CD4-positive, alpha-beta T cell treated with Interleukin-17A for 4 hours (primary cell): Measurements from ENCODE around the gene SSB.
A peak's percentile ranks its signal among the peaks of the same experiment; 100 is the strongest.
"Not testable (repeated sequence)": the region's sequence is repeated elsewhere in the genome, so short reads cannot be mapped to it uniquely, and the experiment has no call there.

Experiments used
- DNase-seq: peaks from one replicate; pipeline ENCODE4 v3.0.0-alpha.2; 2020; ENCODE audit warnings: mixed read lengths

Gene SSB

DNA sequence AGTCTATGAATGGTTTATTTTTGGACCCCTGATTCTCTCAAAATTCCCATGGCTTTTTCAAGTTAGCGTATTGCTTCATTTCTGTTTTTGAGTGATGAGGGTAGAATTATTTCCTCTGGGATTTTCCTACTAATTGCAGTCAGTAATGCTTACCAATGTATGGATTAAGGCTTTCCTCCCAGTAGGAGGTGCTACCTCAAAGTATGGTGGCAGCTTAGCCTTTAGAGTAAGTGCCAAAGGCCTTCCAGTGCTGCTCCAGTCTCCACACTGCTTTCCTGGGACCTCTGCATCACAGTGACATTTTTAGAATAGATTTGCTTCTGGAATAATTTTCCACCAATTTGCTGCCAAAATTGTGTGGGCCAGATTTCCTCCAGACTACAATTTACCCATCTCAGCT lies 16.2 kb upstream of the SSB start:
- no peak for DNase-seq

DNA sequence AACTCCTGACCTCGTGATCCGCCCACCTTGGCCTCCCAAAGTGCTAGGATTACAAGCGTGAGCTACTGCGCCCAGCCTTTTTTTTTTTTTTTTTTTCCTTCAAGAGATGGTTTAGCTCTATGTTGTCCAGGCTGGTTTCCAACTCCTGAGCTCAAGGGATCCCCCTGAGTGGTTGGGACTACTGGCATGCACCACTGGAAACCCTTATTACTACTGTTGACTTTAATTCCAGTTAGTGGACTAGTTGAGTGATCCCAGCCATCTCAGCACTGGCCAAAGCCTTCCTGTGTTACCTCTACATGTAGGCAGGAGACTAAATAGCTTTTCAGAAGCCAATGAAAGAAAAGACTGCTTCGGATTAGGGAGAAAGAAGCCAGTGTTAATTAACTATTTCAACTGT lies 8.1 kb upstream of the SSB start:
- DNase-seq: no peak

DNA sequence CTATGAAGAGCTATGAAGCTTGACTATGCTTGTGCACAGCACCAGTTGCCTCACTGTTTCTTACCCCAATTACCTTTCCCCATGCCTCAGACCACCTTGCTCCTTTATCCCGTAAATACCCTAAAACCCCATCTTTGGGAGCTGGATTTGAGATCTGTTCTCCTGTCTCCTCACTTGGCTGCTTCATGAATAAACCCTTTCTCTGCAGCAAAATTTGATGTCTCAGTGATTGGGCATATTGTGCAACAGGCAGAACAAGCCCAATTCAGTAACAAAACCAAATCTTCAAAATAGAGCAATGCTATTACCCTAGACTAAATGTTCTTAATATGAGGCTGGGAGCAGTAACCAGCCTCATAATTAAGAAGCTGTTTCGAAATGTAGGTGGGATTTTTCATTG lies 3.5 kb upstream of the SSB start:
- no peak for DNase-seq

DNA sequence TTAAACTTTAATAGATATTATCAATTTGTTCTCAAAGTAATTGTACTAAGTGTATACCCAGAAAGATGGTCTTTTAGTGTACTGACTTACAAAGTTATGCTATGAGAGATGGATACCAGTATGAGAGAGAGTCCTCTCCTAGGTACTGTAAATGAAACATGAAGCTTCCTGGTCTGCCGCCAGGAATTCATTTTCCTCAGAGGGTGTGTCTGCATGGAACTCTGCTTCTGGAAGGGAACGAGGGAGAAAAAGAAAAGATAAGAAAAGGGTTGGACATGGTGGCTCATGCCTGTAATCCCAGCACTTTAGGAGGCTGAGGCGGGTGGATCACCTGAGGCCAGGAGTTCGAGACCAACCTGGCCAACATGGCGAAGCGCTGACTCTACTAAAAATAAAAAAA lies 2.2 kb upstream of the SSB start:
- DNase-seq: no peak

DNA sequence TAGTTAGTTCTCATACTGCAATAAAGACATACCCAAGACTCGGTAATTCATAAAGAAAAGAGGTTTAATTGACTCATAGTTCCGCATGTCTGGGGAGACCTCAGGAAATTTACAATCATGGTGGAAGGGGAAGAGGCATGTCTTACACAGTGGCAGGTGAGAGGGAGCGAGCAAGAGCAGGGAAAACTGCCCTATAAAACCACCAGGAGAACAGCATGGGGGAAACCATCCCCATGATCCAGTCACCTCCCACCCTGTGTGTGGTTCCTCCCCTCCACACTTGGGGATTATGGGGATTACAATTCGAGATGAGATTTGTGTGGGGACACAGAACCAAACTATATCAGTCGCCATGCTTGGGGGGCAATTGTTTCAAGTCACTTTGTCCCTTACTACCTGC lies 1.1 kb upstream of the SSB start:
- DNase-seq: no peak

DNA sequence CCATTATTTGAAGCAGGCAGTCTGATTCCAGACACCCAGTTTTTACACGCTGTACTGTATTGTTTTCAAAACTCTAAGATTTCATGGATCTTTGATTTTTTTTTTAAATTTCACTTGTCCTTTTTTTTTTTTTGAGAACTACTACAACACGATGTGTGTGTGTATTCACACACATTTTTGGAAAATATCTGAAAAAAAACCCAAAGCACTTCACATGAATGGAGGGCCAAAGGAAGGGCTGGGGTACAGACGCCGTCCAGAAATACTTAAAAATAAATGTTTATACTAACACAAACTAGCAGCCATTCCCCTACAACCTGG lies 314 bp upstream of the SSB start:
- DNase-seq: no peak

DNA sequence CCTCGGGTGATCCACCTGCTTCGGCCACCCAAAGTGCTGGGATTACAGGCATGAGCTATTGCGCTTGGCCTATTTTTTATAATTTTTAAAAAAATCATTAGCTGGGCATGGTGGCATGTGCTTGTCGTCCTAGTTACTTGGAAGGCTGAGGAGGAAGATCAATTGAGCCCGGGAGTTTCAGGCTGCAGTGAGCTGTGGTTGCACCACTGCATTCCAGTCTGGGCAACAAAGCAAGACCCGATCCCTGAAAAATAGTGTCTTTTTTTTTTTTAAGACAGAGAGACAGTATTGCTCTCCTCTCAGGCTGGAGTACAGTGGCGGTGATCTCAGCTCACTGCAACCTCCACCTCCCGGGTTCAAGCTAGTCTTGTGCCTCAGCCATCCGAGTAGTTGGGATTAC lies 4.8 kb downstream of the SSB start:
- no peak for DNase-seq

DNA sequence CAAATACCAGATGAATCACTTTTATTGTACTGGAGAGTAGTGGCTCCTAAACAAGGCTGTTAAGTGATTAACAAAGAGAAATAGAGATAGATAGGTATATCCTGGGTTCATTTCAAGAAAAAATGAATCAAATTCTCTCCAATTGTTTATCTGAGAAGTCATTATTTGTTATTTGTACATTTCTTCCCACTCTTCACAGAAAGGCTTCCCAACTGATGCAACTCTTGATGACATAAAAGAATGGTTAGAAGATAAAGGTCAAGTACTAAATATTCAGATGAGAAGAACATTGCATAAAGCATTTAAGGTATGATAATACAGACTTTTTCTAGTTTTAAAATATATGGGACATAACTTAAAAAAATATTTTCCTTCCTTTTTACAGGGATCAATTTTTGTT lies 7.9 kb downstream of the SSB start:
- no peak for DNase-seq

DNA sequence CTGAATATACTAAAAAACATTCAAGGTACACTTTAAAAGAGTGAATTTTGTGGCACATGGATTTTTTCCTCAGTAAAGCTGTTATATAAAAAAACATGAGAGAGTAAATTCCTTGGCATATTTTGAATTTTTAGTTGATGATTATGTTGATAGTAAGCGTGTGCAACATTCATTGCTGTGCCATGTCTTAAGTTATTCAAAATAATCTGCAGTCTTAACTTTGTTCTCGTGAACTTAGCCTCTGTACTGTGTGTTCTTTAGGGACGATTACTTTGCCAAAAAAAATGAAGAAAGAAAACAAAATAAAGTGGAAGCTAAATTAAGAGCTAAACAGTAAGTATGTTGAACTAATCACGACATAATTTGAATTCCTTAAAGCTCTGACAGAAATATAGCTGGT lies 9.6 kb downstream of the SSB start:
- DNase-seq: no peak

GRCh38 chr2:169815849-169816248 lies 17.2 kb downstream of the SSB start:
- no peak for DNase-seq

DNA sequence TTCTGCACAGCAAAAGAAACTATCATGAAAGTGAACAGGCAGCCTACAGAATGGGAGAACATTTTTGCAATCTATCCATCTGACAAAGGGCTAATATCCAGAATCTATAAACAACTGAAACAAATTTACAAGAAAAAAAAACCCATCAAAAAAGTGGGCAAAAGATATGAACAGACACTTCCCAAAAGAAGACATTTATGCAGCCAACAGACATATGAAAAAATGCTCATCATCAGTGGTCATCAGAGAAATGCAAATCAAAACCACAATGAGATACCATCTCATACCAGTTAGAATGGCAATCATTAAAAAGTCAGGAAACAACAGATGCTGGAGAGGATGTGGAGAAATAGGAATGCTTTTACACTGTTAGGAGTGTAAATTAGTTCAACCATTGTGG lies 18.3 kb downstream of the SSB start:
- not testable (repeated sequence) for DNase-seq

DNA sequence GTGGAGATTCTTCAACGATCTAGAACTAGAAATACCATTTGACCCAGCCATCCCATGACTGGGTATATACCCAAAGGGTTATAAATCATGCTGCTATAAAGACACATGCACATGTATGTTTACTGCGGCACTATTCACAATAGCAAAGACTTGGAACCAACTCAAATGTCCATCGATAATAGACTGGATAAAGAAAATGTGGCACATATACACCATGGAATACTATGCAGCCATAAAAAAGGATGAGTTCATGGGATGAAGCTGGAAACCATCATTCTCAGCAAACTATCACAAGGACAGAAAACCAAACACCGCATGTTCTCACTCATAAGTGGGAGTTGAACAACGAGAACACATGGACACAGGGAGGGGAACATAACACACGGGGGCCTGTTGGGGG lies 18.7 kb downstream of the SSB start:
- DNase-seq: not testable (repeated sequence)

GRCh38 chr2:169818241-169818640 lies 19.6 kb downstream of the SSB start:
- no peak for DNase-seq

- no peak for DNase-seq
These were observed 20.4 kb downstream of the SSB start for GRCh38 chr2:169819106-169819505.

- DNase-seq: not testable (repeated sequence)
These were observed 21.4 kb downstream of the SSB start for GRCh38 chr2:169820101-169820500.

DNA sequence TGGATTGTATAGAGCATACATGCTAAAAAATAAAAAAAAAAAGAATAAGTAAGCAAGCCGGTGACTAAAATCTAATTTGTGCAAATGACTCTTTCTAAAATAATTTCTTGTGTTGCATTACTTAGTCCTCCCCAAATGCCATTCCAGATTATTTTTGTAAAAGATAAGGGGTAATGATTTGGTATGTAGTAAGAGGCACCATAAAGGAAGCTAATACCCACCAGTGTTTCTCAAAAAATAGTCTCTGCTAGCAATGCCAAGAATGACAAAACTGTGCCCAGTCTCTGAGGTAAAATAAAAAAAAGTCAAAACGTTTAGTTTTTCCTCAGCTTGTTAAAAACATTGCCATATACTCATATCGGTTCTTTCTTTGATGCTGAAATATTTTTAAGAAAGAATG lies 23.4 kb downstream of the SSB start:
- DNase-seq: no peak

DNA sequence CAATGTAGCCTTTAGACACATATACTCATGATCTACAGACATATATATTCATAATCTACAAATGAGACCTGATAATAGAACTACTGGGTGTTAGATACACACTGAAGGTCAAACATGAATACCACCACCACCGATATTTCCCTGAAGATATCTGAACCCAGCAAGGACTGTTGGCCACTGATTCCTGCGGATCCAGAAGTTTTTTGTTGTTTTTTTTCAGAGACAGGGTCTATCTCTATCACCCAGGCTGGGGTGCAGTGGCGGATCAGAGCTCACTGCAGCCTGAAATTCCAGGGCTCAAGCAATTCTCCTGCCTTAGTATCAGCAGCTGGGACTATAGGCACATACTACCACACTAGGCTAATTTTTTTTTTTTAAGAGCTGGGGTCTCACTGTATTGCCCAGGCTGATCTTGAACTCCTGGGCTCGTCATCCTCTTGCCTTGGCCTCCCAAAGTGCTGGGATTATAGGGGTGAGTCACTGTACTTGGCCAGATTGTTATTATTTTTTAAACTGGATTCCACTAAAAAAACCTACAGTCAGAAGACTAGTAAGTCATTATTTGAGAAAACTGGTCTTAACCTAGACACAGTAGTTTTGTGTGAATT lies 24.2 kb downstream of the SSB start:
- no peak for DNase-seq

DNA sequence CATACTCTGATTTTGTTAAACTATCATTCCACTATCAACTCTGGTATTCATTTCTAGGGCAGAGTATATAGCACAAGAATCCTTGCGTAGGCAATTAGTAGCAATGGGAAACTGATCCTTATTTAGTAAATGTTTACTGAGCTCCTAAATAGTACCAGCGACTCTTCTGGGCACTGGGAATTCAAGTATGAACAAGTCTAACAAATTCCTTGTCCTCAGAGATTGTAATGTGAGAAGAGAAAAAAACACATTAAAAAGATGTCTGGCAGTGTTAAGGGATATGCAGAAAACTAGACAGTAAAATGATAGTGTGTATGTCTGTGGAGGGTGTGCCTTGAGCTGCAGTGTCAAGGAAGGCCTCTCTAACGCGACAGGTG lies 25.3 kb downstream of the SSB start:
- DNase-seq: no peak

- peak; percentile 81 for DNase-seq
These were observed 26.0 kb downstream of the SSB start, which contains the start of gene METTL5 for GRCh38 chr2:169824373-169825333. Gene METTL5 (minus strand): TSS chr2:169824905. CDS start chr2:169824597, 308 bp downstream.

- peak; percentile 94 for DNase-seq
These were observed 28.8 kb downstream of the SSB start, which contains the start of gene UBR3 for GRCh38 chr2:169827272-169828140. Gene UBR3 (plus strand): TSS chr2:169827454. CDS start chr2:169827508, 54 bp downstream.

DNA sequence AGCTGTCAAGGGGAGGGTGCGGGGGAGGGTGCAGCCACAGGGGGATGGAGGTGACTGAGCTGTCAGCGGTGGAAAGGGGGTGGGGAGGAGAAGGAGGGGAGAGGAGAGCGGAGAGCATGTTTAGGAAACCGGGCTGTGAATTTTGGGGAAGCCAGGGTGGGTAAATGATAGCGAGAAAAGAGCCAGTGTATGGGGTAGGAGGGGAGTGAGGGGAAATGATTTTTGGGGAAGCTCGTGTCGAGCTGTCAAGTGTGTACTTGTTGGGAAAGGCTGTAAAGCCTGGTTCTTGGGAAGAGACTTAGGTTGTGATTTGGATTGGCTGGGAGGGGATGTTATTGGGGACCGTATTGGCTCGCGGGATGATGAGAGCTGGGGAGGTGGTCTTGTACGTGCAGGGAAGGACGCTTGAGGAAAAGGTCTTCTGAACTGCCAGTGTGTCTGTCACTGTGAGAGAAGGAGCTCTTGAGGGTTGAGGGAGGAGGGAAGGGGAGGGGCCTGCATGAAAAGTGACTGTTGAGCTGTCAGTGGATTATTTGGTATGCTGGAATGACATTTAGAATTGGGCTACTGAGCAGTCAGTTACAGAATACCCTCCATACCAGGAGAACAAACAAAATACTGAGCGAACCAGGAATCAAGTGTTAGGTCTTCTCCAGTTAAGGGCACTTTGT lies 29.6 kb downstream of the SSB start:
- DNase-seq: peak; percentile 67

DNA sequence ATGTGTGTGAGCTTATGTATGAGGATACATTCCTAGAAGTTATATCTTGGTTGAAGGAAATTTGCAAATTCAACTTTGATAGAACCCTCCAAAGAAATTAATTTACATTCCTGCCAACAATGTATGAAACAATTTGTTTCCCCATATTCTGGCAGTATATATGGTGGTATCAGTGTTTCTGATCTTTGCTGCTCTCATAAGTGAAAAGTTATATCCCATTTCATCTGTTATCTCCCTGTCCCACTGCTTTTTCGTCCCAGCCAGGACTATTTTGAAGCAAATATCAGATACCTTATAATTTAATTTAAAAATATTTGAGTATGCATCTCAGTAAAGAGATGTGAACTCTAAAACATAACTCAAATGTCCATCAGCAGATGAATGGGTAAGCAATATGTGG lies 35.7 kb downstream of the SSB start:
- no peak for DNase-seq
